ENCODE measurements around the gene SUCLG2.

SUCLG2 gene

DNA sequence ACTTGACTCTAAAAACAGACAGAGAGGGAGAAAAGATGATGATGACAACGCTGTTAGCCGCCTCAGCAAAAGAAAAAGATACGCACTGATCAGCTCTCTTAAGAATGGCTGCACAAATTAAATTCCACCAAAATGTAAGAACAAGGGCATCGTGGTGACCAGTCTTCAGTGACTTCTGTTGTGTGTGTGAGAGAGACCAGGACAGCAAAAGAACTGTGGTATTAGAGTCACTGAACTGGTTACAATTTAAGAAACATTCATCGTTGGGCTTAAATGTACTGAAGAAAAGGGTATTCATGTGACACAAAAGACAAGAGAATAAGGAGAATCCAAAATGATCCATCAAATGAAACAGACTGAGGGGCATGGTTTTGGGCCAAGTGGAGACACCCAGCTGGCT is 86.5 kb downstream of the SUCLG2 start:
- DNase-seq (ENCODE audit: low spot score), result no peak
- ChIA-PET CTCF (no interaction called here), POLR2A (ENCODE audit: low non-redundant PET) (no interaction called here)
- no peak overlapping the region for H3K27ac ChIP-seq
- TF ChIP-seq, protein P1, sequence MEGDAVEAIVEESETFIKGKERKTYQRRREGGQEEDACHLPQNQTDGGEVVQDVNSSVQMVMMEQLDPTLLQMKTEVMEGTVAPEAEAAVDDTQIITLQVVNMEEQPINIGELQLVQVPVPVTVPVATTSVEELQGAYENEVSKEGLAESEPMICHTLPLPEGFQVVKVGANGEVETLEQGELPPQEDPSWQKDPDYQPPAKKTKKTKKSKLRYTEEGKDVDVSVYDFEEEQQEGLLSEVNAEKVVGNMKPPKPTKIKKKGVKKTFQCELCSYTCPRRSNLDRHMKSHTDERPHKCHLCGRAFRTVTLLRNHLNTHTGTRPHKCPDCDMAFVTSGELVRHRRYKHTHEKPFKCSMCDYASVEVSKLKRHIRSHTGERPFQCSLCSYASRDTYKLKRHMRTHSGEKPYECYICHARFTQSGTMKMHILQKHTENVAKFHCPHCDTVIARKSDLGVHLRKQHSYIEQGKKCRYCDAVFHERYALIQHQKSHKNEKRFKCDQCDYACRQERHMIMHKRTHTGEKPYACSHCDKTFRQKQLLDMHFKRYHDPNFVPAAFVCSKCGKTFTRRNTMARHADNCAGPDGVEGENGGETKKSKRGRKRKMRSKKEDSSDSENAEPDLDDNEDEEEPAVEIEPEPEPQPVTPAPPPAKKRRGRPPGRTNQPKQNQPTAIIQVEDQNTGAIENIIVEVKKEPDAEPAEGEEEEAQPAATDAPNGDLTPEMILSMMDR (conservative IDR thresholded peaks at IDR 0.05; ENCODE audit: low read depth), result no peak

DNA sequence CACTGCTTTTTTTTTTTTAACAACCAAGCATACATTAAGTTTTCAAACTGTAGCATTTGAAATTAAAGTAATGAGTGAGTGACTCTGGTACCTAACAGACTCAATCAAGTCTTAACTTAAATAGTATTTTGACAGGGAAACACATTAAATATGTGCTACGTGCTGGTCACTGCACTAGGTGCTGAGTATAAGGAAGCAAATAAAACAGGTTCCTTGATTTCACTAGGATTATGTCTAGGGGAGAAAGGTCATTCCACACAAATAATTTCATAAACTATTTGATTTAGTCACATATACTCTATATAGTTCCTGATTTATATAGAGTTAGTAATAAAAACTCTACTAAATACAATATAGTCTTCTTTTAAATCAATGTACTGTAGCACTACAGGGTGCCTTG is 89.4 kb downstream of the SUCLG2 start:
- CTCF ChIA-PET, result no interaction called here
- POLR2A ChIA-PET (ENCODE audit: low non-redundant PET), result no interaction called here
- no peak for DNase-seq (ENCODE audit: low spot score)
- no peak overlapping the region for H3K27ac ChIP-seq
- TF ChIP-seq, protein P1 (conservative IDR thresholded peaks at IDR 0.05; ENCODE audit: low read depth), result no peak

DNA sequence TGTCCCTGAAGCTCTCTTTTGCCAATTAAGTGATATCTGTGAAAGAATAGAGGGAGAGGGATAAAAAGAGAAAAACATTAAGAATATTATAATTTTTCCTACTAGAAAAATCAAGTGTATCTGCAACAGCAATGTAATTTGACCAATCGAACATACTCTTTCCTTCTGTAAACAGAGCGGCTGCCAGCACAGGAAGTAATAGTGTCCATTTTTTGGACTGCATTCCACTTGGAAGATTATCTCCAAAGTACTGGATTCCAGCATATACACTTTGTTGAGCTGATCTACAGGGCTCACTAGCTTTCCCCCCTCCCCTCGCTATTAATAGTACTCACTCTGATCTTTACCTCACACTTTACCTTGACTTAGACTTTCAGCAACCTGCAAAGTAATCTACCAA is 90.4 kb downstream of the SUCLG2 start:
- POLR2A ChIA-PET (ENCODE audit: low non-redundant PET), result no interaction called here
- CTCF ChIA-PET, result no interaction called here
- H3K27ac ChIP-seq, result no peak overlapping the region
- TF ChIP-seq, protein P1 (conservative IDR thresholded peaks at IDR 0.05; ENCODE audit: low read depth), result no peak
- DNase-seq (ENCODE audit: low spot score), result no peak

DNA sequence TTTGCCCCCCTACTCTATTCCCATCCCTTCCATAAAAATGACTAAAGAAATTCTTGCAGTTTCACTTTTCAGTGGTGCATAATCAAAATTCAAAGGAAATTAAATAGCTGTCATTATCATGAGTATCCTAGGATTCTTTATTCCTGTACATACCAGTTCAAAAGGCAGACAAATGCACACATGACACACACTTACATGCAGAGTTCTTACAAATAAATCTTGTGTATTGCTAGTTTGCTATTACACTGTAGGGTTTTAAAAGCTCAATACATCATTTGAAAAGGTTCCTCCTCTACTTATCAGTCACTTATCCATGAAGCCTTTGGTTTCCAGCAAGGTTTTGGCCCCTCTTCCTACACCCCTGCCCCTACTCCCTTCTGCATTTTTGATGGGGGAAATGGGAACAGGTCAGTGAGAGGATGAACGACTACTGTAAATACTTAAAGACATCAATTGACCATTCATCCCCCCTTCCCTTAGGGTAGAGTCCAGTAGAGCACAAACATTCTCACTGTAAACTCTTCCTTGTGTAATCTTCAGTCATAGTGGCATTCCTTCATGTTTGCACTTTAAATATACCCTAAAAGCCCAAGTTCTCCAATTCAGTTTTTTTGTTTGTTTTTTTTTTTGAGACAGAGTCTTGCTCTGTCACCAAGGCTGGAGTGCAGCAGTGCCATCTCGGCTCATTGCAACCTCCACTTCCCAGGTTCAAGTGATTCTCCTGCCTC is 92.6 kb downstream of the SUCLG2 start:
- no peak for DNase-seq (ENCODE audit: low spot score)
- ChIA-PET CTCF (no interaction called here), POLR2A (ENCODE audit: low non-redundant PET) (no interaction called here)
- H3K27ac ChIP-seq, result no peak overlapping the region
- TF ChIP-seq, protein P1 (conservative IDR thresholded peaks at IDR 0.05; ENCODE audit: low read depth), result no peak

DNA sequence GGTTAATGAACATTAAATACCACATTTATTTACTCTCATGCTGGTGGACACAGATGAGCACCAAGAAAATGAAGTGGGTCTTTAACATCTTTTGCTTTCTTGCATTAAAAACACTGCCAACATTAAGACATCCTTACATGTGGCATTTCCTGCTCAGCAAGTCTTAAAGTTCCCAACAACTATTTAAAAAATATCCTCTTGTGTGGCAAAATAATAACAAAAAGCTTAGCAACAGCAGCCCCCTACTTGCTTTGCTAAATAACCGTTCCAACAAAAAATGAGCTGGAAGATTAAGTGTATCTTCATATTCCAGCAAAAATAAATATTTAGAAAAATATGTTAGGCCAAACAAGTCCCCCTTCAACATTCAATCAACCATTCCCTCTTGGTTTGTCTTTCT is 93.1 kb downstream of the SUCLG2 start:
- no peak overlapping the region for H3K27ac ChIP-seq
- POLR2A ChIA-PET (ENCODE audit: low non-redundant PET), result no interaction called here
- CTCF ChIA-PET, result no interaction called here
- TF ChIP-seq, protein P1 (conservative IDR thresholded peaks at IDR 0.05; ENCODE audit: low read depth), result no peak
- no peak for DNase-seq (ENCODE audit: low spot score)

DNA sequence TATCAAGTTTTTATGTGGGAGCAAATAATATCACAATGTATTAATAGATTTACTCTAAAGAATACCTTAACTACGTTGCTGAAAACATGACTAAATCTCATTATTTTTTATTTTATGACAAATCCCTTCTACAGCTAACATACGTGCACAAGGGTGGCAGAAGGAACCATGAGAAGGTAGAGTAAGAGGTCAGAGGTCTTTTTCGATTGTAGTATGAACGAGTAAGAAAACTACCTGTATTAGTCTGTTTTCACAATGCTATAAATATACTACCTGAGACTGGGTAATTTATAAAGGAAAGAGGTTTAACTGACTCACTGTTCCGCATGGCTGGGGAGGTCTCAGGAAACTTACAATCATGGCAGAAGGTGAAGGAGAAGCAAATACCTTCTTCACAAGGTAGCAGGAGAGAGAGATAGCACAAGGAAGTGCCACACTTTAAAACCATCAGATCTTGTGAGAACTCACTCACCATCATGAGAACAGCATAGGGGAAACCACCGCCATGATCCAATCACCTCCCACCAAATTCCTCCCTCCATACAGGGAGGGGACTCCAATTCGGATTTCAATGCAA is 95.3 kb downstream of the SUCLG2 start:
- POLR2A ChIA-PET (ENCODE audit: low non-redundant PET), result no interaction called here
- CTCF ChIA-PET, result no interaction called here

More for the DNA sequence above, 95.3 kb downstream of the SUCLG2 start:
- H3K27ac ChIP-seq, result no peak overlapping the region
- DNase-seq (ENCODE audit: low spot score), result no peak
- TF ChIP-seq, protein P1 (conservative IDR thresholded peaks at IDR 0.05; ENCODE audit: low read depth), result no peak
